ENCODE data around the gene TF. TPM values are rescaled to one million over a fixed set of nuclear protein-coding genes. Genes with fewer than 3 reads are reported as not detected.
"Not testable (repeated sequence)": the region's sequence is repeated elsewhere in the genome, so short reads cannot be mapped to it uniquely, and the experiment has no call there.

The TF gene
- total and polyA plus RNA-seq, 5 experiments from 2014 or later: 0.34 to 0.78 (median 0.63) TPM; not detected in 2

- peaks cover 11 to 66% (median 31%) of the 10 kb centered on the region in 5 donors for H3K27me3 Mint-ChIP-seq
- no peaks in the 10 kb centered on the region for H3K36me3 Mint-ChIP-seq
- DNase-seq (no peak), ATAC-seq (no peak)
- no peaks in the 10 kb centered on the region for H3K9me3 Mint-ChIP-seq
- H3K27ac Mint-ChIP-seq: no peak overlapping the region
- no peaks in the 10 kb centered on the region for H3K4me1 Mint-ChIP-seq
- H3K4me3 Mint-ChIP-seq: no peak overlapping the region
- POLR2A ChIA-PET: no interaction called here
Observed at GRCh38 chr3:133777807-133778568, 31.8 kb downstream of the TF start.

DNA sequence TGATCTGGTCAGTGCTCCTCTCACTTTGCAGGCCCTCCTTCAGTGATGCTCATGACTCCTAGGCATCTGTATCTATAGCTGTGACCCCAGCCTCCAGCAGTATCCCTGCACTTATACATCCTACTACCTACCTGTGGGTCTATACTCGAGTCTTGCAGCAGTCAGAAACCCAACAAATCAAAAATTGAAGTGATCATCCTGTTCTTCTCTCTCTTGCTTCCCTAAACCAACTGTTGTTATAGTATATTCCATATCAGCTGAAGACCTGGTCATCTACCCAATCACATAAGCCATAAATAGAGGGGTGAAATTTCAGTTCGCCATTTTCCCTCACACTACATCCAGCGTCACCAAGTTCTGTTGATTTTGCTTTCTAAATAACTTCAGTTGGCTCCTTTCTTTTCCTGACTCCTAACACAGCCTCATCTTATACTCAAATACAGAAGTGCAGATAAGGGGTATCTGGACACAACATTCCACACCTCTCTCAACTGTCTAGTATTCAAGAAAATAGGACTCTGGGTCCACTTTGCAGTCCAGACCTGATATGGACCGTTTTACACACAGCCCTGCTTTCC lies 33.5 kb downstream of the TF start:
- DNase-seq (no peak), ATAC-seq (no peak)
- no peak overlapping the region for H3K27ac Mint-ChIP-seq
- H3K4me3 Mint-ChIP-seq: no peak overlapping the region
- H3K9me3 Mint-ChIP-seq: peaks cover 0 to 3% (median 0%) of the 10 kb centered on the region in 9 donors
- no peaks in the 10 kb centered on the region for H3K36me3 Mint-ChIP-seq
- H3K27me3 Mint-ChIP-seq: peaks cover 12 to 54% (median 26%) of the 10 kb centered on the region in 5 donors
- POLR2A ChIA-PET: no interaction called here
- H3K4me1 Mint-ChIP-seq: no peaks in the 10 kb centered on the region

GRCh38 chr3:133780756-133781155 lies 34.6 kb downstream of the TF start:
- H3K27ac Mint-ChIP-seq, H3K36me3 Mint-ChIP-seq, ATAC-seq, H3K9me3 Mint-ChIP-seq, H3K4me3 Mint-ChIP-seq, H3K4me1 Mint-ChIP-seq, DNase-seq, POLR2A ChIA-PET: not testable (repeated sequence)
- H3K27me3 Mint-ChIP-seq: peaks cover 9 to 48% (median 24%) of the 10 kb centered on the region in 5 donors

DNA sequence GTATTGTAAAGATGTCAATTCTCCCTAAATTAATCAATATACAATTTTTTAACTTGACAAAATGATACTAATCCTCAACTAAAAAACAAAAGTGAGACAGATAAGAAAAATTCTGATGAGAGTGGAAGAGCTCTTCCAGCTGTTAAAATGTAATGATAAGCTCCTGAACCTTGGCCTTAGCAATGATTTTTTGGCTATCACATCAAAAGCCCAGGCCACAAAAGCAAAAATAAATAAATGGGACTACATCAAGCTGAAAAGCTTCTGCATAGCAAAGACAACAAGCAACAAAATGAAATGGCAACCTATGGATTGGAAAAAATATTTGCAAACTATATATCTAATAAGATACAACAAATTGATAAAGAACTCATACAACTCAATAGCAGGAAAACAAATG lies 35.4 kb downstream of the TF start:
- H3K27me3 Mint-ChIP-seq: peaks cover 11 to 48% (median 24%) of the 10 kb centered on the region in 5 donors
- no peak overlapping the region for H3K27ac Mint-ChIP-seq
- H3K9me3 Mint-ChIP-seq: peaks cover 0 to 3% (median 0%) of the 10 kb centered on the region in 9 donors
- no peaks in the 10 kb centered on the region for H3K4me1 Mint-ChIP-seq
- no peaks in the 10 kb centered on the region for H3K36me3 Mint-ChIP-seq
- H3K4me3 Mint-ChIP-seq: no peak overlapping the region
- DNase-seq: no peak
- POLR2A ChIA-PET: no interaction called here
- no peak for ATAC-seq

DNA sequence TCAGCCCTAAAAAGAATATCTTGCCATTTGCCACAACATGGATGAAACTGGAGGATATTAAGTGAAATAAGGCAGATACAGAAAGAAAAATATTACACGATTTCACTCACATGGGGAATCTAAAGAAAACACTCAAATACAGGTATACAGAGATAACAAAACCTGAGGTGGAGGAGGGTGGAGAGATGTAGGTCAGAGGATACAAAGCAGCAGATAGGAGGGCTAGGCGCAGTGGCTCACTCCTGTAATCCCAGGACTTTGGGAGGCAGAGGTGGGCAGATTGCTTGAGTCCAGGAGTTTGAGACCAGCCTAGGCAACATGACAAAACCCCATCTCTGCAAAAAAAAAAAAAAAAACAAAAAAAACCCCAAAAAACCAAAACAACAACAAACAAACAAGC lies 36.3 kb downstream of the TF start:
- H3K9me3 Mint-ChIP-seq: peaks cover 0 to 3% (median 0%) of the 10 kb centered on the region in 9 donors

GRCh38 chr3:133783762-133784161 lies 37.6 kb downstream of the TF start:
- peaks cover 10 to 45% (median 21%) of the 10 kb centered on the region in 5 donors for H3K27me3 Mint-ChIP-seq
- no peak overlapping the region for H3K27ac Mint-ChIP-seq
- H3K4me3 Mint-ChIP-seq: no peak overlapping the region
- ATAC-seq (no peak), DNase-seq (no peak)
- H3K9me3 Mint-ChIP-seq: peaks cover 0 to 3% (median 0%) of the 10 kb centered on the region in 9 donors
- POLR2A ChIA-PET: no interaction called here
- no peaks in the 10 kb centered on the region for H3K36me3 Mint-ChIP-seq
- no peaks in the 10 kb centered on the region for H3K4me1 Mint-ChIP-seq

More for the DNA sequence above, 36.3 kb downstream of the TF start:
- no peaks in the 10 kb centered on the region for H3K36me3 Mint-ChIP-seq
- POLR2A ChIA-PET: no interaction called here
- peaks cover 11 to 48% (median 24%) of the 10 kb centered on the region in 5 donors for H3K27me3 Mint-ChIP-seq
- DNase-seq (no peak), ATAC-seq (no peak)
- H3K4me1 Mint-ChIP-seq: no peaks in the 10 kb centered on the region
- no peak overlapping the region for H3K27ac Mint-ChIP-seq
- no peak overlapping the region for H3K4me3 Mint-ChIP-seq

DNA sequence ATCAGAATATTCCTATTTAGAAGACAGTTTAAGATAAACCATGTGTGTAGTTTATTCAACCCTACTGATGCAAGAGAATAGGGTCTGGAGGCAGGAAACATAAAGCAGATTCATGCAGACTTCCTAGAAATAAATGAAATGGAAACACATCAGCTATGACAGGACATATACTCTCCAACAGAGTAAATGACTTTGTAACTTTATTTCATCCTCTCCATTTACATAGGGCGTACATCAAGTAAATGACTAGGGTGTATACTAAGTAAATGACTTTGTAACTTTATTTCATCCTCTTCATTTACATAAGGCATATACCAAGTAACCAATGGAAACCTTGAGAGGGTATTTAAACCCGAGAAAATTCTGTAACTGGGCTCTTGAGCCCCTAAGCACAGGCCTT lies 41.8 kb downstream of the TF start:
- peaks cover 2 to 14% (median 11%) of the 10 kb centered on the region in 9 donors for H3K9me3 Mint-ChIP-seq
- ATAC-seq: no peak
- no peak for DNase-seq
- POLR2A ChIA-PET: no interaction called here
- peaks cover 4 to 21% (median 11%) of the 10 kb centered on the region in 5 donors for H3K27me3 Mint-ChIP-seq
- peaks cover 0 to 13% (median 5%) of the 10 kb centered on the region in 3 donors for H3K36me3 Mint-ChIP-seq
- H3K27ac Mint-ChIP-seq: no peak overlapping the region
- no peaks in the 10 kb centered on the region for H3K4me1 Mint-ChIP-seq
- no peak overlapping the region for H3K4me3 Mint-ChIP-seq

DNA sequence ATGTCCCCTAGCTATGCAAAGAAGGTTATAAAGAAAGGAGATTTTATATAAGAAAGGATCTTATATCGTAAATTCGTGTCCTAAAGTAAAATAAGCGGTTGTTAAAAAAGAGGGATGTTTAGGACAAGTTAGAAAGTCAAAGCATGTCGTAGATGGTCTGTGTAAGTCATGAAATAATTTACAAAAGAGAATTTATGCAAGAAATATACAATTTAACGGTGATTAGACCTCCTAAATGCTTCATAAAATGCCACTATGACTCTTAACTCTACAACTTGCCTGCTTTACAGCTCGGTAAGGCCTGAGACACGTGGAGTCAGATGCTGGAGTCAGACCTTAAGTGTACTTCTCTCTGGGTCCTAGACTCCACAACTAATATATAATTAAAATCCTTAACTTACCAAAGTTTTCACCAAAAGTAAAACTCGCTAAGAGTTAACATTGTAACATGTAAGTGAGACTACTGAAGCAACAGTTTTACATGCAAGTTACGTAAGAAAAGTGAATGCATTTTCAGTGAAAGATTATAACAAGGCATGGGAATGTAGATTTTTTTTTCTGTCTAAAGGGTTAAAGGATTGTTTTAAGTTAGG lies 46.1 kb downstream of the TF start:
- ATAC-seq: no peak
- no peak for DNase-seq
- H3K27me3 Mint-ChIP-seq: peaks cover 7 to 36% (median 15%) of the 10 kb centered on the region in 5 donors
- H3K4me1 Mint-ChIP-seq: no peaks in the 10 kb centered on the region
- no peak overlapping the region for H3K27ac Mint-ChIP-seq
- POLR2A ChIA-PET: no interaction called here
- peaks cover 0 to 15% (median 9%) of the 10 kb centered on the region in 3 donors for H3K36me3 Mint-ChIP-seq
- H3K9me3 Mint-ChIP-seq: peaks cover 4 to 17% (median 11%) of the 10 kb centered on the region in 9 donors
- no peak overlapping the region for H3K4me3 Mint-ChIP-seq

GRCh38 chr3:133797396-133798105 lies 51.4 kb downstream of the TF start:
- Mint-ChIP-seq H3K4me3 (no peak overlapping the region), H3K9me3 (peaks cover 4 to 10% (median 6%) of the 10 kb centered on the region in 9 donors), H3K36me3 (peaks cover 0 to 9% (median 6%) of the 10 kb centered on the region in 3 donors), H3K27me3 (peaks cover 11 to 29% (median 27%) of the 10 kb centered on the region in 5 donors), H3K4me1 (no peaks in the 10 kb centered on the region), H3K27ac (no peak overlapping the region)
- DNase-seq (no peak), ATAC-seq (no peak)
- POLR2A ChIA-PET: no interaction called here

DNA sequence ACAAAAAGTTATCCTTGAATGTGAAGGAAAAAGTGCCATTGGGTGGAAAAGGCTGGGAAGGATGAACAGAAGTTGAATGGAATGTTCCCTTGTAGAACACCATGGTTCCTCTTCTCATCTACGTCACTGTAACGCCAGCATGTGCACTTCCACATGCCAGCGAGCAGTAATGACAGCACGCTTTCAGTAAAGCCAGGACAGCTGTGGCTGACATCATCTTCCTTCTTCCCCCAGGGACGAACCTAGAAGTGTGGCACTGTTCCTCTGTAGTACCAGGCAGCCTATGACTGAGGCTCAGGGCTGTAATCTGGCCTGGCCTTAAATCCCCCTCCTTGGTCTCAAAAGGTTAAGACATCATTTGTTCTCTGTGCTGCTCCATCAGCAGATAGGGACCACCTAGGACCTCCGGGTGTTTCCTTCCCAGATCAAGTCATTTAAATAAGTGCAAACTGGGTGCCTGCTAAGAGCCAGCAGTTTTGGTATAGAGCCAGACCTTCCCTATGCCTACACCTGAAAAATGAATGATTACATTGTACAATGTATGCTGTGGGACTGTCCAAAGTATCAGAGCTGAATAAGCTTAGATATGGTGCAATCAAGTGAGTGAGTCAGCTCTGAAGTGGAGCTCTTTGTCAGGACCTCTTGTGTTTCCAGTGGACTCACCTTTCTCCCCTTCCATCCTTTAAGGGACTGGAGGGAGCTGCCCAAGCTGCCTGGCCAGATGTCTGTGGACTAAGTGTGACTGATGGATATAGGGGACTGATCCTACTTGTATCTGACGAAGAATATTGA lies 53.8 kb downstream of the TF start:
- no peak for ATAC-seq
- Mint-ChIP-seq H3K4me3 (no peak overlapping the region), H3K27me3 (peaks cover 11 to 28% (median 27%) of the 10 kb centered on the region in 5 donors), H3K36me3 (peaks cover 0 to 6% (median 0%) of the 10 kb centered on the region in 3 donors), H3K9me3 (peaks cover 0 to 2% (median 0%) of the 10 kb centered on the region in 9 donors), H3K27ac (no peak overlapping the region), H3K4me1 (peaks cover 0 to 2% (median under 1%) of the 10 kb centered on the region in 4 donors)
- no peak for DNase-seq
- POLR2A ChIA-PET: no interaction called here

- Mint-ChIP-seq H3K4me3 (no peak overlapping the region), H3K27me3 (peaks cover 0 to 17% (median 7%) of the 10 kb centered on the region in 5 donors), H3K36me3 (peaks cover 0 to 10% (median 6%) of the 10 kb centered on the region in 3 donors), H3K27ac (no peak overlapping the region), H3K9me3 (no peaks in the 10 kb centered on the region), H3K4me1 (peaks cover 6 to 30% (median 22%) of the 10 kb centered on the region in 4 donors)
- ATAC-seq (no peak), DNase-seq (no peak)
- POLR2A ChIA-PET: no interaction called here
Observed at GRCh38 chr3:133803469-133803868, 57.3 kb downstream of the TF start.

- no peak for ATAC-seq
- POLR2A ChIA-PET: interaction anchor here (0.6 kb wide), 1 partner anchor 332 kb away, joined by 5 read pairs; no protein-coding TSS in a partner anchor
- peak overlapping the region; percentile 85 to 99 (median 97) for H3K27ac Mint-ChIP-seq
- peaks cover 0 to 21% (median 6%) of the 10 kb centered on the region in 3 donors for H3K36me3 Mint-ChIP-seq
- H3K27me3 Mint-ChIP-seq: peaks cover 0 to 14% (median 3%) of the 10 kb centered on the region in 5 donors
- no peaks in the 10 kb centered on the region for H3K9me3 Mint-ChIP-seq
- H3K4me1 Mint-ChIP-seq: peaks cover 6 to 37% (median 26%) of the 10 kb centered on the region in 4 donors
- peak overlapping the region; percentile 92 to 99 (median 96) for H3K4me3 Mint-ChIP-seq
- DNase-seq: no peak
Observed at GRCh38 chr3:133804896-133805295, 58.7 kb downstream of the TF start.
